IMR-90 (cell line): Measurements from ENCODE around the gene SLC39A11.

Experiments
- CHD1 ChIP-seq: IDR thresholded peaks from 2 replicates; pipeline ENCODE4 v1.6.1; 2012; ENCODE audit warnings: low read depth, low read length, improper control_type of control experiment
- FOS ChIP-seq: fragments of 150-350 bp; IDR thresholded peaks from 2 replicates; pipeline ENCODE4 v1.6.1; 2016; ENCODE audit warnings: low read depth, low read length
- MAFK ChIP-seq: IDR thresholded peaks from 2 replicates; pipeline ENCODE4 v1.6.1; 2012; ENCODE audit warnings: low read depth, low read length, improper control_type of control experiment
- POLR2A ChIP-seq: IDR thresholded peaks from 2 replicates; pipeline ENCODE4 v1.6.1; 2012; ENCODE audit warnings: mild to moderate bottlenecking, low read depth, low read length
- RAD21 ChIP-seq: IDR thresholded peaks from 2 replicates; pipeline ENCODE4 v1.6.1; 2012; ENCODE audit warnings: low read length, improper control_type of control experiment
- SMC3 ChIP-seq: fragments of 150-350 bp; IDR thresholded peaks from 2 replicates; pipeline ENCODE4 v1.6.1; 2016; ENCODE audit warnings: low read depth, mild to moderate bottlenecking, antibody characterized with exemption, low read length, moderate library complexity
- TF ChIP-seq, protein P1 (sequence below): fragments of 150-350 bp; IDR thresholded peaks from 2 replicates; pipeline ENCODE4 v1.6.1; 2017; ENCODE audit warnings: mild to moderate bottlenecking, antibody characterized with exemption, low read length, low read depth
- TF ChIP-seq, protein P2 (sequence below): conservative IDR thresholded peaks from 2 replicates; pipeline ENCODE4 v1.5.1; 2012; ENCODE audit warnings: mild to moderate bottlenecking, low read depth, low read length, improper control_type of control experiment

DNA sequence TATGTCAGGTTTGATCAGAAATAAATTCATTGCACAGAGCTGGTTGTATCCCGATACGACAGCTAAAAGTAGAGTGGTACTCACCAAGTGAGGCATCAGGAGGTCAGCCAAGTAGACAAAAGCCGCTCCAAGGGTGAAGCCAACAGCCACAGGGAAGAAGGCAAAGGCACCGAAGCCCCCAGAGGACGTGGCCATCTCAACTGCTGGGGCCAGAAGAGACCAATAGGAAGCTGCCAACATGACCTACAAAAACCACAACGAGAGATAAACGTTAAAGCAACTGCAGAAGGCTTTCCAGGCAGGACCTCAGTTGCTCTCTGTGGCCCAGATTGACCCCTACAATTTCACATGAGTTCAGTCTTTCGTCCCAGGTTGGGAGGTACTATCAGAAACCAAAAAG lies 61.0 kb downstream of the SLC39A11 start:
- no peak for TF ChIP-seq POLR2A
- TF ChIP-seq, protein P1, sequence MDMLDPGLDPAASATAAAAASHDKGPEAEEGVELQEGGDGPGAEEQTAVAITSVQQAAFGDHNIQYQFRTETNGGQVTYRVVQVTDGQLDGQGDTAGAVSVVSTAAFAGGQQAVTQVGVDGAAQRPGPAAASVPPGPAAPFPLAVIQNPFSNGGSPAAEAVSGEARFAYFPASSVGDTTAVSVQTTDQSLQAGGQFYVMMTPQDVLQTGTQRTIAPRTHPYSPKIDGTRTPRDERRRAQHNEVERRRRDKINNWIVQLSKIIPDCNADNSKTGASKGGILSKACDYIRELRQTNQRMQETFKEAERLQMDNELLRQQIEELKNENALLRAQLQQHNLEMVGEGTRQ, result no peak
- TF ChIP-seq, protein P2, sequence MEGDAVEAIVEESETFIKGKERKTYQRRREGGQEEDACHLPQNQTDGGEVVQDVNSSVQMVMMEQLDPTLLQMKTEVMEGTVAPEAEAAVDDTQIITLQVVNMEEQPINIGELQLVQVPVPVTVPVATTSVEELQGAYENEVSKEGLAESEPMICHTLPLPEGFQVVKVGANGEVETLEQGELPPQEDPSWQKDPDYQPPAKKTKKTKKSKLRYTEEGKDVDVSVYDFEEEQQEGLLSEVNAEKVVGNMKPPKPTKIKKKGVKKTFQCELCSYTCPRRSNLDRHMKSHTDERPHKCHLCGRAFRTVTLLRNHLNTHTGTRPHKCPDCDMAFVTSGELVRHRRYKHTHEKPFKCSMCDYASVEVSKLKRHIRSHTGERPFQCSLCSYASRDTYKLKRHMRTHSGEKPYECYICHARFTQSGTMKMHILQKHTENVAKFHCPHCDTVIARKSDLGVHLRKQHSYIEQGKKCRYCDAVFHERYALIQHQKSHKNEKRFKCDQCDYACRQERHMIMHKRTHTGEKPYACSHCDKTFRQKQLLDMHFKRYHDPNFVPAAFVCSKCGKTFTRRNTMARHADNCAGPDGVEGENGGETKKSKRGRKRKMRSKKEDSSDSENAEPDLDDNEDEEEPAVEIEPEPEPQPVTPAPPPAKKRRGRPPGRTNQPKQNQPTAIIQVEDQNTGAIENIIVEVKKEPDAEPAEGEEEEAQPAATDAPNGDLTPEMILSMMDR, result no peak
- TF ChIP-seq CHD1, result no peak
- TF ChIP-seq RAD21, result no peak
- TF ChIP-seq MAFK, result no peak
- no peak for TF ChIP-seq FOS
- TF ChIP-seq SMC3, result no peak
